Measurements from ENCODE around the gene MYO16.

DNA sequence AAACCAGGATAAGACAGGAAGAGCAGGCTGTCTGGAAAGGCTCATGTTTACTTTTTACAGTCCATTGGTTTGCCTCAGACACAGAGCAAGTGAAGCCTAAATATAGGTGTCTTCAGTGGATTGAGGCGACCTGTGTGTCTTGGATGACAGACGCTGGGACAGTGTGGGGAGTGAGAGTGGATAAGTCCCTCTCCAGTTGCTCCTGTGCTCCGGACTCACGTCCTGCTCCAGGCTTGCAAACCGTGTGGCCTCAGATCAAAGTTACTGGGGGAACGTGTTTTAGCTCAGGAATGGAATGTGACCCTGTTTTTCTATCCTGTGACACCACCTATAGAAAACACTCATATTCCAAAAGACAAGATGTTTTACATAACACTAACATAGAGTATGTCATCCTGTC is 465.7 kb downstream of the MYO16 start:
- TF ChIP-seq, protein P1, sequence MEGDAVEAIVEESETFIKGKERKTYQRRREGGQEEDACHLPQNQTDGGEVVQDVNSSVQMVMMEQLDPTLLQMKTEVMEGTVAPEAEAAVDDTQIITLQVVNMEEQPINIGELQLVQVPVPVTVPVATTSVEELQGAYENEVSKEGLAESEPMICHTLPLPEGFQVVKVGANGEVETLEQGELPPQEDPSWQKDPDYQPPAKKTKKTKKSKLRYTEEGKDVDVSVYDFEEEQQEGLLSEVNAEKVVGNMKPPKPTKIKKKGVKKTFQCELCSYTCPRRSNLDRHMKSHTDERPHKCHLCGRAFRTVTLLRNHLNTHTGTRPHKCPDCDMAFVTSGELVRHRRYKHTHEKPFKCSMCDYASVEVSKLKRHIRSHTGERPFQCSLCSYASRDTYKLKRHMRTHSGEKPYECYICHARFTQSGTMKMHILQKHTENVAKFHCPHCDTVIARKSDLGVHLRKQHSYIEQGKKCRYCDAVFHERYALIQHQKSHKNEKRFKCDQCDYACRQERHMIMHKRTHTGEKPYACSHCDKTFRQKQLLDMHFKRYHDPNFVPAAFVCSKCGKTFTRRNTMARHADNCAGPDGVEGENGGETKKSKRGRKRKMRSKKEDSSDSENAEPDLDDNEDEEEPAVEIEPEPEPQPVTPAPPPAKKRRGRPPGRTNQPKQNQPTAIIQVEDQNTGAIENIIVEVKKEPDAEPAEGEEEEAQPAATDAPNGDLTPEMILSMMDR (conservative IDR thresholded peaks at IDR 0.05 in 1 of 2, IDR thresholded peaks at IDR 0.05 in 1 of 2; ENCODE audit: low read depth in 1 of 2, low read length in 2 of 2): no peak
- no peak for TF ChIP-seq EZH2 (IDR thresholded peaks at IDR 0.05; ENCODE audit: low read length, missing control alignments)
